Colon (tissue), 2 donors: ENCODE data around the gene SH3BP5.

Experiments
- FAIRE-seq: peaks from 2 replicates; lab custom pipeline; 2012; peaks lifted over from hg19 to GRCh38; lab: Jason Lieb, UNC
- donor health status: control.
- donor health status: control.

Gene SH3BP5

GRCh38 chr3:15347063-15347736 lies 14.8 kb upstream of the SH3BP5 start:
- no peak for FAIRE-seq

DNA sequence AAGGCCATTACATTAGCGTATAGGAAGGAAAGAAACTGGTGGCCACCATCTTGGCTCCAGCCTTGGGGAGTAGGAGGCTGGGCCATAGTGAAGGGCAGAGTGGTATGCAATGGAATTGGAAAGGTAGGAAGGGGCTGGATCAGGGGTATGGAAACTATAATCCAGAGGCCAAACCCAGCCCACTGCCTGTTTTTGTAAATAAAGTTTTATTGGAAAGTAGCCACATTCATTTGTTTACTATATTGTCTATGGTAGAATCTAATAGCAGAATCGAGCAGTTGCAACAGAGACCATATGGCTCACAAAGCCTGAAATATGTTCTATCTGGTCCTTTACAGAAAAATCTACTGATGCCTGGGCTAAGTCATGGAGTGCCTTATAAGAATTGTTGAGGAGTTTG lies 14.1 kb upstream of the SH3BP5 start:
- no peak for FAIRE-seq

DNA sequence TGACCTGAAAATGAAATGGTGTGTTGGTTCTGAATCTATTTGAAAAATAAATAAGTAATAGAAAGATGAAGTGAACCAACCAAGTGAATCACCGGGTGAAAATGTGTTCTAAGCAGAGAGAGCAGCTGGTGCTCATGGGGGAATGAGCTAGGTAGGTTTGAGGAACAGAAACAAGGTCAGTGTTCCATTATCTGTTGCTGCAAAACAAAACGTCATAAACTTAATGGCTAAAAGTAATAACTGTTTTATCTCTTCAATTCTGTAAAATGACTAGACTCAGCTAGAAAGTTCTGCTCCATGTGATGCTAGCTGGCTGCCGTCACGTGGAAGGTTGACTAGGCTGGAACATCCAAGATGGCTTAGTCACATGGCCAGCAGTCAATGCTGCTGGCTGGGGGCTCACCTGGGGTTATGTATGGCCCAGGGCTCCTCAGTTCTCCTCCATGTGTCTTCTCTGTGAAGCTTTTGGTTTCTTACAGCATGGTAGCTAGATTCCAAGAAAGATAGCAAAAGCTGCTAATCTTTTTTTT lies 13.3 kb upstream of the SH3BP5 start:
- FAIRE-seq: no peak

DNA sequence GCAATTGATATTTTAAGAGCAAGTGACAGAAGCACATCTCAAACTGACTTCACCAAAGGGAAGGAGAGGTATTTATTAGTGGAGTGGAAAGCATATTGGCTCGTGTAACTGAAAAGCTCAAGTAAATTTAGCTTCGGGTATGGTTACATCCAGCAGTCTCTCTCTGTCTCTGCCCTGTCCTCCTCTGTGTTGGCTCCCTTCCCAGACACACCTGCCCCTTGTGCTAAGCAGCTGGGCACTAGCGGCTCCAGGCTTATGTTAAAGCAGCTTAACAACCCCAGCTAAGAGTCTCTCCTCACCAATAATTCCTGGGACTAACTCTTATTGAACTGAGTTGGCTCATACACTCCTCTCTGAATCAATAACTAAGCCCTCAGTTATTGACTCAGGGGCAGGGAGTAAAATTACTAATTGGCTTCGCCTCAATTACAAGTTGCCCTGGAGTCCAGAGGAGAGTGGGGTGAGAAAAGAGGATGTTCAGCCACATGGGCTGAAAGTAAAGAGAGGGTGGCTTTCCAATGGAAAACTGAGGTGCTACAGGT lies 12.8 kb upstream of the SH3BP5 start:
- FAIRE-seq: no peak

GRCh38 chr3:15342945-15343344 lies 10.6 kb upstream of the SH3BP5 start:
- no peak for FAIRE-seq

- no peak for FAIRE-seq
These were observed 9.9 kb upstream of the SH3BP5 start for GRCh38 chr3:15342246-15342645.

GRCh38 chr3:15341030-15341726 lies 8.8 kb upstream of the SH3BP5 start:
- no peak for FAIRE-seq

DNA sequence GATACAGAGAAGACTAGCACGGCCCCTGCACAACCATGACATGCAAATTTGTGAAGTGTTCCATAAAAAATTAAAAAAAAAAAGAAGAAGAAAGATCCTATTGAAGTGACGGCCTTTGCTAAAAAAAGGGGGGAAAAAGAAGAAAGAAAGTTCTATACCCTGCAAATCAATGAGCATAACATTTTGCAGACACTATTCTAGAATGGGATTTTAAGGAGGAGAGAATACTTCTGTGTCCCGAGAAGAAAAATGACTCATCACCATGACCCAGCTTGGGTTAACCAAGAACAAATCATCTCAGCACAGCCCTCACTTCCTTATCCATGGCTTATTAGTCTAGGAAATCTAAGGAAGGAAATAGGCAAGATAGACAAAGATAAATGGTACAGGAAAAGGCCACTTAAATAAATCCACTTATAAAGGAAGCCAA lies 7.4 kb upstream of the SH3BP5 start:
- FAIRE-seq: no peak

DNA sequence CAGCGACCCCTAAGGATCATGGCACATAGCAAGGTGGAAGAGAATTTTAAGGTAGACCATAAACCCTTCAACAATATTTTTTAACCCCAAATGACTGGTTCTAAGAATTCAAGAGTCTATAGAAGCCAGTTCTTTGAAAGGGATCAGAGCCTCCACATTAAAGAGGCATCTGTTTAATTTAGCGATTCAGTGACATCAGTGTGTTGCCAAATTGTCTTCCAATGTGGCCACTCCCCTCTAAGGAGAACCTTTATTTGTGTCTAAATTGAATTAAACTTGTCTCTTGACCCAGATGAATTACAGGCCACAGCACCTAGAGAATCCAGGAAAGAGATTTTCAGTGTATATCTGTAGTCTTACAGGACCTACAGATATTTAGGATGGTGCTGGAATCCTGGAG lies 6.6 kb upstream of the SH3BP5 start:
- no peak for FAIRE-seq

DNA sequence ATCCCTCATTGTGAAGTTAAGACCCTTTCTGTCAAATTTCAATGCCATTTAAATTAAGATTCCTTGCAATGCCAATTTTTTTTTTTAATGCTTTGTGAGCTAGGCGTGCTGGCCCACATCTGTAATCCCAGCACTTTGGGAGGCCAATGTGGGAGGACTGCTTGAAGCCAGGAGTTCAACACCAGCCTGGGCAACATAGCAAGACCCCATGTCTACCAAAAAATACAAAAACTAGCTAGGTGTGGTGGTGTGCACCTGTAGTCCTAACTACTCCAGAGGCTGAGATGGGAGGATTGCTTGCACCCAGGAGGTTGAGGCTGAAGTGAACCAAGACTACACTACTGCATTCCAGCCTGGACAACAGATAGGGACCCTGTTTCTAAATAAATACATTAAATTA lies 5.6 kb upstream of the SH3BP5 start:
- FAIRE-seq: no peak

DNA sequence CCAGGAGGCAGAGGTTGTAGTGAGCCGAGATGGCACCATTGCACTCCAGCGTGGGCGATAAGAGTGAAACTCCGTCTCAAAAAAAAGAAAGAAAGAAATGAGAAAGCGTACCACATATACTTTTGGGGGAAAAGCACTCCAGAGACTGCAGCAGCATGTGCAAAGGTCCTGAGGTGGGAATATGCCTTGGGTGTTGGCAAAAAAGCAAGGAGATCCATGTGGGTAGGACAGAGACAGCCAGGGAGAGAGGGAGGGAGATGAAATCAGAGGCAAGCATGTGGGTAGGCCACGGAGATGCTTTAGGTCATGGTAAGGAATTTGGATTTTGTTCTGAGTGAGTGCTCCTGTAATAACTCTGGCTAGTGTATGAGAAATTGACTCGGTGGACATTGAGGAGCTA lies 3.7 kb upstream of the SH3BP5 start:
- no peak for FAIRE-seq

GRCh38 chr3:15333956-15334263 lies 1.5 kb upstream of the SH3BP5 start:
- FAIRE-seq: no peak

- no peak for FAIRE-seq
These were observed 941 bp upstream of the SH3BP5 start for GRCh38 chr3:15333099-15333955.

- FAIRE-seq: no peak
These were observed 581 bp downstream of the SH3BP5 start for GRCh38 chr3:15331606-15332404.

GRCh38 chr3:15331072-15331605 lies 1.2 kb downstream of the SH3BP5 start:
- FAIRE-seq: no peak

DNA sequence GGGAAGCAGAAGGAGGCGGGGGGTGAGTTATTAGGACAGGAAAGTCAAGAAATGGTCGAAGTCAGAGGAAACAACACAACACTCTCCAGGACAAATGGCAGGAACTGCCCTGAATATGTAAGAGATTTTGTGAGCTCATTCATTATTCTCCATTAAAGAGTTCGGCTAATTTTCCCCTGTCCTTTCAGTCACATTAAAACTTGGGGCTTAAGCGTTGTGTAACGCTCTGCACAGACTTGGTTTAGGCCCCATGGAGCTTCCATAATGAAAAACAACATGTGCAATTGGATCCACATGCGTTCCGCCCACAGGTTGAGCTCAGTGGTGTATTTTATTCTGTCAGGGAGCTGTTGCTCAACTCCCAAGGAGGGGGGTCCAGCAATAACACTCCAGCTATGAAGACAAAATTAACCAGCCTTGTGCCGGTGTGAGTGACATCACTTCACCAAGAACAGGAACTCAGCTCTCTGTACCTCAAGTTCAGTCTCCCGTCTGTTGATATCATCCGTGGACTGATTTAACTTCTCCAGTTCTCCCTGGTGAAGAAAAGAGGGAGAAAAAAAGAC lies 2.3 kb downstream of the SH3BP5 start:
- no peak for FAIRE-seq

DNA sequence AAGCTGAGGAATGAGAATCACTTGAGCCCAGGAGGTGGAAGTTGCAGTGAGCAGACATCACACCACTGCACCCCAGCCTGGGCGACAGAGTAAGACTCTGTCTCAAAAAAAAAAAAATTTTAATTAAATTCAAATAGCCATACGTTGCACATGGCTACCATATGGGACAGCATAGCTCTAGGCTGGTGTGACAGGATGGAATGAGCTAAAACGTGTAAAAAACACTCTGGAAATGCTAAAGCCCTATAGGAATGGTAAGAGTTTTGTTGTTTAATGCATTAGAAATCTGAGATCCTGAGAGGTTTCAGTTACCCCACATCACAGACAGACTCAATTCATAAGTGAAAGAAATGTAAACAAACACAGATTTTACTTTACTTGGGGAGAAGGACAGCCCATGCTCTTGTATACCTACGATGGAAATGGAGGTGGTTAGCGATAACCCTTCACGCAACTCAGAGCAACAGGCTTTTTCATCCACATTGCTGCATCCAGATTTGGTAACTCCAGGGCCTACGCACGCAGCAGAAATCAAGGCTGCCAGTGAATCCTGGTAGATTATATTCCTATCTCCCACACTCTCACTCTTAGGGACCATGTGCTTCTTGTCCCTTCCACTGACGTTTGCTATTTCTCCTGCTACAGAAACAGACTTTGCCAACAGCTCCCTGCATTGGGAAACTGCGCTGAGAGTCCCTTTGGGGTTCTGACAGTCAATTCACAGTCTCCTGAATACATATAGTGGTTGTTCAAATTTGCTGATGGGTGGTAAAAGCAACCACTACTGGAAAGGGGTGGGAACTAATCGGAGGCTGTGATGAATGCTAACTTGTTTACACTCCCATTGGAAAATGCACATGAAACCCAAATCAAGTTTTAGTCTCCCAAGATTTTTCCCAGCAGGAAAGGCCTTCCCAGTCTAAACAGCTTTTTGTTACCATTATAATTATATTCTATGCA lies 3.1 kb downstream of the SH3BP5 start:
- FAIRE-seq: no peak

DNA sequence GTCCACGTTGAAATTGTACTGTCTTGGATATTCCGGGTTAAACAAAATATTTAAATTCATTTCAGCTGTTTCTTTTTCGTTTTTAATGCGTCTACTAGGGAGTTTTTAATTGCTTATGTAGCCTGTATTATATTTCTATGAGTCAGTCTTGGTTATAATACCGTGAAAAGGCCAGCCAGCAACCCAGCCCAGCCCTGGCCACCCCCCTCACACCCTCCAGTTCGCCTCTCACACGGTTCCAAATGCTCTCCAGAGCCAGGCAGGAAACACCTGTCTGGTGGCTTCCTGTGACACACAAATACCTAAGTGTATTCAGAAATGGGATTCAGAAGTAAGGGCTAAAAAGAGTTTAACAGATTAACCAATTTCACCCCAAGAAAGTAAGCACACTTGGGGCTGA lies 4.4 kb downstream of the SH3BP5 start:
- FAIRE-seq: no peak

DNA sequence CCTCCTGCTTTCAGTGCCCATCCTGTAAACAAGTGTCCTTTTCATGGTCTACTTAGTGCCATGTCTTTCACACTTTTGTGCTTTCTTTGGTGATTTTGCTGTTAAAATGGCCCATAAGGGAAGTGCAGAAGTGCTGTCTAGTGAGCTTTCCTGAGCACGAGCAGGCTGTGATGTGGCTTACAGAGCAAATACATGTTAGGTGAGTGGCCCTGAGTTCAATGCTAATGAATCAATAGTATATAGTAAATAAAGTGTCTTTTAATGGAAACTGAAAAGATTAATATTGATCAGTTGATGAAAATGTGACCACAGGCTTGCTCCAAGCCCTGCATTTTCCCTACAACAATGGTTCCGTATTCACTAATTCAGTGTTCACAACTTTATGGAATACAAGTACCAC lies 5.7 kb downstream of the SH3BP5 start:
- no peak for FAIRE-seq

DNA sequence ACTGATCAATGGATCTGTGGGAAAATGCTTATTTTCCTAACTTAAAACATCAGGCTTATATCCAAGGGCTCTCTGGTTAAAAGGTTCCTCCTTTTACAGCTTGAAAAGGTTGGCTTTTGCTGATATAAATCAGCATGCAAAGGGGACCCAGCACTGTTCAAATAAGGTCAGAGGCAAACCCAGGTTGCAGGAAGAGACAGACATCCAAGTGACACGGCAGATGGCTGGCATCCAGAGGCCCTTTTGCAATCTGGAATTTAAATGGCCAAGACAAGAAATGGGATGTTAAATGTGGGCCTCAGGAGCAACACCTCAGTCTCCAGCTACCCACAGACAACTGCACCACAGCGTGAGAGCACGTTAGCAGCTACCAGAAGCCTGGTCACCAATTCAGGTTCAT lies 6.3 kb downstream of the SH3BP5 start:
- no peak for FAIRE-seq
